Measurements from ENCODE around the gene DPP4. TPM values are rescaled to one million over a fixed set of nuclear protein-coding genes. Genes with fewer than 3 reads are reported as not detected.

The DPP4 gene
- total RNA-seq, 3 donors from 2014 or later: 8.6 to 15.6 (median 15.3) TPM

DNA sequence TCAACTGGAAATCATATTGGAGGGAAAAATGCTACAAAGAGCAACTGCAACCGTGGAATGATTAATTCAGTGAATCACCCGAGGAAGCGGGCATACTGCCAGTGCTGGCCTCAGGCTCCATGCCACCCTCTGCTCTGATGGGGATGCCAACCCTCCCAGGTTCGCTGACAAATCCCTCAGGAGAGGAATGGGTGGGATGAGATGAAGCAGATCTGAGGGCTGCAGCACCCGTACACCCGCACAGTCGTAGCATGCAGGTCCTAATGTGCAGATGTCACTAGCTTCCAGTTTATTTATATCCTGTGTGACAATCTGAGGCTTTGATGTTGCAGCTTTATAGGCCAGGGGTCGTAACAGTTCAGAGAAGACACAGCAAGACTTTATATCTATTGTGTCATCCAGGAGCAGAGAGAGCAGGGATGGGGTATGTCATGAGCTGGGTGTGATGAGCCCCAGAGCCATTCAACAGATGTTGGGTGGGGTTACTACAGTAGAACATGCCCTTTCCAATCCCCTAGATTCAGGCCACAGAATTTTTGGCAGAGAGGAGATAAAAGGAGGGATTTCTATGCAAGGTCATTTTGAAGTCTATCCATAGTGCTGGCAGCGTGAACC, 44.6 kb downstream of the DPP4 start:
- Mint-ChIP-seq H3K36me3 (ENCODE audit: insufficient read depth) (peaks cover 53% of the 10 kb centered on the region), H3K27me3 (ENCODE audit: low read depth) (no peaks in the 10 kb centered on the region), H3K4me3 (no peak overlapping the region), H3K9me3 (no peaks in the 10 kb centered on the region), H3K4me1 (ENCODE audit: low read depth) (peaks cover 20% of the 10 kb centered on the region)
- ATAC-seq: no peak
- no peak for DNase-seq

DNA sequence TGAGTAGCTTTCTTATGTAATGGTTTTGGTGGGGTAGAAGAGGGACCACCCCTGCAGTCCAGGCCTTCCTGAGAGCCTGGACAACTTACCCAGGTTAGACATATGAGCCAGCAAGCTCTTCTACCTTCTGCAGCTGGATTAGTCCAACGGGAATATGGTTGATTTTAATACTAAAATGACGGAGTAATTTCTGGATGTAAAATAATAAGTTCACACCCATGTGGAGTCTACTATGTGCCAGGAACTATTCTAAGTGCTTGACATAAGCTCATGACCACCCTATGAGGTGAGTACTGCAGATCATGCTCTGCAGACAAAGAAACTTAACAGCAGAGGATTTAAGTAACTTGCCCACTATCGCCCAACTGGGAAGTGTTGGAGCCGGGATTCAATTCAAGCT, 45.5 kb downstream of the DPP4 start:
- H3K27me3 Mint-ChIP-seq (ENCODE audit: low read depth): no peaks in the 10 kb centered on the region
- no peak for DNase-seq
- peaks cover 53% of the 10 kb centered on the region for H3K36me3 Mint-ChIP-seq (ENCODE audit: insufficient read depth)
- H3K4me1 Mint-ChIP-seq (ENCODE audit: low read depth): peaks cover 25% of the 10 kb centered on the region
- H3K9me3 Mint-ChIP-seq: no peaks in the 10 kb centered on the region
- ATAC-seq: no peak
- no peak overlapping the region for H3K4me3 Mint-ChIP-seq

- Mint-ChIP-seq H3K4me1 (ENCODE audit: low read depth) (peaks cover 48% of the 10 kb centered on the region), H3K4me3 (no peak overlapping the region), H3K9me3 (no peaks in the 10 kb centered on the region), H3K36me3 (ENCODE audit: insufficient read depth) (peaks cover 37% of the 10 kb centered on the region), H3K27me3 (ENCODE audit: low read depth) (no peaks in the 10 kb centered on the region)
- DNase-seq: no peak
- peak; percentile 55 to 58 for ATAC-seq
Observed at GRCh38 chr2:162025121-162025911, 48.7 kb downstream of the DPP4 start.

DNA sequence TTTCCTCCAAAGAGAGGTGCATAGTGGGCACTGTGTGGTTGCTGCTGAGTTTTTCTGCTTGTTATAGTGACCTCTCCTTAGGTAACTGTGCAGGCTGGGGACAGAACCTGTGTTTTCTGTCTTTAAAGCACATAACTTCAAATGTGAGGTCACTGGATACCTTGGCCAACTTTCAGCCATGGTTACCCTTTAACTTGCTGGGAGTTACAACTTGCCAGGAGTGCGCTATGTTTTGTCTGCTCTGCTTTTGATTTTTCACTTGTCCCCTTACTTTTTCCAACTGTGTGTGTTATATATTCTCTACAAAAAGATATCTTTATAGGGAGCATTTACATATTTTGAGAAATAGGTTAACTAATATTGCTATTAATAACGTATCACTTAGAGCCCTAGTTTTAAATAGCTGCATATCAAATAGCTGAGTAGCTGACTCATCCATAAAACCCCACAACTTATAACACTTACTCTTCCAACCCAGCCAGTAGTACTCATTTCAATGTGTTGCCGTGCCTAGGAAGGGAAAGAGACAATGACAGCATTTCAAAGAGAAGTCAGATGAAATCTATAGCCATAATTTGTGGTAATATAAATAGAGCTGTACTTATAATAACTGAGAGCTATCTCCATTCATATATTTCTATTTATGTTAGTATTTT, 51.6 kb downstream of the DPP4 start:
- H3K4me1 Mint-ChIP-seq (ENCODE audit: low read depth): peaks cover 47% of the 10 kb centered on the region
- no peaks in the 10 kb centered on the region for H3K27me3 Mint-ChIP-seq (ENCODE audit: low read depth)
- no peak overlapping the region for H3K4me3 Mint-ChIP-seq
- ATAC-seq (peak; percentile 45 to 48), DNase-seq (no peak)
- H3K36me3 Mint-ChIP-seq (ENCODE audit: insufficient read depth): peaks cover 36% of the 10 kb centered on the region
- no peaks in the 10 kb centered on the region for H3K9me3 Mint-ChIP-seq

DNA sequence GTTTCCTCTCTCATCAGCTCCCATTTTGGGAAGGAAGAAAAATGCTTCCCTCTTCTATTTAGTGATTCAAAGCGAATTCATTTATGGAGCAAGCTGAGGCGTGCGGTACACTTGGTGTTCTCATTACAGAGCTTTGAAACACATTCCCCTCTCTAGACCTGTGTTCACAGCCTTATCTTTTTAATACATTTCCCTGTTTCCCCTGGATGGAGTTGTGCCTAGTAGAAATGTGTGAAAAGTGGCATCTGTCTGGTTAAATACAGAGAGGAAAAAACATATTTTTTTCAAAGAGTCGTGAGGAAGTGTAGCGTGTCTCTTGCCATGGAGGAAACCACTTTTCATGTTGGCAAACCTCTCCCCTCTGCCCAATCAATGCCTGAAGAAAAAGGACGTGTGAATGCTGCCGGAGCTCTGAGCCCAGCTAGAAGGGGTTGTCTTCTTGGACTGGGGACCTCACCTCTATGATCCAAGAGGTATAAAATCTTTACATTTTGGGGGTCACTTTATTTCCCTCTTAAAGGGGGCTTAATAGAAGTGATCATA, 52.4 kb downstream of the DPP4 start:
- Mint-ChIP-seq H3K27me3 (ENCODE audit: low read depth) (no peaks in the 10 kb centered on the region), H3K36me3 (ENCODE audit: insufficient read depth) (peaks cover 37% of the 10 kb centered on the region), H3K9me3 (no peaks in the 10 kb centered on the region), H3K4me1 (ENCODE audit: low read depth) (peaks cover 50% of the 10 kb centered on the region), H3K4me3 (no peak overlapping the region)
- no peak for DNase-seq
- ATAC-seq: no peak

DNA sequence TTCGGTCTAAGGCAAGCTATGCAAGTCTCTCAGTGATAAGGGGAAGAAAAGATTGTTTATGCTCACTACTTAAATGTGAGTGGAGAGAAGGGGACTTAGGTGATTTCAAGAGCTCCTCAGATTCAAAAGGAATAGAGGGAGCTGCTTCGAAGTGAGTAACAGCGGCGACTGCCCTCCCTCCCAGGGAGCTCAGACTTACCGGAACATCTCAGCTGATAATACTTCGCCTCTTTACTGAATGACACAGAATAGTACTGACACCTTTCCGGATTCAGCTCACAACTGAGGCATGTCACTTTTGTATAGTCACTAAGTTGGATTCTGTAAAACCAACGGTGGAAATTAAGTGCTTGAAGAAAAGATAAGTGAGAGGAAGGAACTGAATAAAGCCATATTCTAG, 55.5 kb downstream of the DPP4 start:
- no peaks in the 10 kb centered on the region for H3K27me3 Mint-ChIP-seq (ENCODE audit: low read depth)
- H3K9me3 Mint-ChIP-seq: no peaks in the 10 kb centered on the region
- H3K4me3 Mint-ChIP-seq: no peak overlapping the region
- peaks cover 52% of the 10 kb centered on the region for H3K4me1 Mint-ChIP-seq (ENCODE audit: low read depth)
- H3K36me3 Mint-ChIP-seq (ENCODE audit: insufficient read depth): peaks cover 39% of the 10 kb centered on the region
- ATAC-seq (no peak), DNase-seq (no peak)

- no peak overlapping the region for H3K4me3 Mint-ChIP-seq
Observed at GRCh38 chr2:162017233-162017632, 56.8 kb downstream of the DPP4 start.

DNA sequence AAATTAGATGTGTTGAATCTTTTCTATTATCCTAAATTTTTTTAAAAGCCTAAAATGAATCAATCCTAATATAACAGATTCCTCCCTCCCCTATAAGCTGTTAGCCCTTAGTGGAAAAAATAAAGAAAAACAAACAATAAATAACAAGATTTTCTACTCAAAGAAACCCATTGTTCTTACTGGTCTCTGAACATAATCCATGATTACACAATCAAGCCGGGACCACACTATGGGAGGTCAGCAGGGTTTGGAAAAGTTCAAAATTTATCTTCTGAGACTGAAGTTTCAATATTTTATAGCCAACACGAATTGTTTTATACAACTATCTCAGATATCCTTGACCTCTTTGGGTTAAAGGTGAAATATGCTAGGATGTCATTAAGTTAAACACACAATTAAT, 57.9 kb downstream of the DPP4 start:
- Mint-ChIP-seq H3K27me3 (ENCODE audit: low read depth) (no peaks in the 10 kb centered on the region), H3K9me3 (no peaks in the 10 kb centered on the region), H3K36me3 (ENCODE audit: insufficient read depth) (peaks cover 38% of the 10 kb centered on the region), H3K4me3 (no peak overlapping the region), H3K4me1 (ENCODE audit: low read depth) (peaks cover 50% of the 10 kb centered on the region)
- ATAC-seq (no peak), DNase-seq (no peak)

More at GRCh38 chr2:162017233-162017632, 56.8 kb downstream of the DPP4 start:
- ATAC-seq: no peak
- no peaks in the 10 kb centered on the region for H3K9me3 Mint-ChIP-seq
- H3K36me3 Mint-ChIP-seq (ENCODE audit: insufficient read depth): peaks cover 41% of the 10 kb centered on the region
- no peaks in the 10 kb centered on the region for H3K27me3 Mint-ChIP-seq (ENCODE audit: low read depth)
- peaks cover 48% of the 10 kb centered on the region for H3K4me1 Mint-ChIP-seq (ENCODE audit: low read depth)
- no peak for DNase-seq

DNA sequence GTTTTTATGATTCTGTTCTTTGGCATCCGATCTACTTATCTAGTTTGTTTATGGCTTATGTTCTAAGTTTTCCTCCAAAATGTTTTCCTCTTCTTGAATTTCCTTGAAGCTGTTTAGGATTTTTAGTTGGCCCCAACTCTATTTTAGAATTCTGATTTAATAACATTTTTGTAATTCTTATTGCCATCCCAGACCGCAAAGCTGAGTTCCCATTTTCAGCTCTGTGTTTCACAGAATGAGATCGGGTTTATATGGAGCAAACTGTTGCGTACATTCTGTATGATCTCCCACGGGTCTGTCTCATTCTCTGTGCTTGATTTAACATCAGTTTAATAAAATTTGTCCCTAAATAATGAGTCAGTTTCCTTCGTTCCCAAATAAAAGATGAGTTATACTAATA, 59.3 kb downstream of the DPP4 start:
- Mint-ChIP-seq H3K27me3 (ENCODE audit: low read depth) (no peaks in the 10 kb centered on the region), H3K9me3 (no peaks in the 10 kb centered on the region), H3K4me3 (no peak overlapping the region), H3K4me1 (ENCODE audit: low read depth) (peaks cover 61% of the 10 kb centered on the region), H3K36me3 (ENCODE audit: insufficient read depth) (peaks cover 36% of the 10 kb centered on the region)
- DNase-seq (no peak), ATAC-seq (no peak)

DNA sequence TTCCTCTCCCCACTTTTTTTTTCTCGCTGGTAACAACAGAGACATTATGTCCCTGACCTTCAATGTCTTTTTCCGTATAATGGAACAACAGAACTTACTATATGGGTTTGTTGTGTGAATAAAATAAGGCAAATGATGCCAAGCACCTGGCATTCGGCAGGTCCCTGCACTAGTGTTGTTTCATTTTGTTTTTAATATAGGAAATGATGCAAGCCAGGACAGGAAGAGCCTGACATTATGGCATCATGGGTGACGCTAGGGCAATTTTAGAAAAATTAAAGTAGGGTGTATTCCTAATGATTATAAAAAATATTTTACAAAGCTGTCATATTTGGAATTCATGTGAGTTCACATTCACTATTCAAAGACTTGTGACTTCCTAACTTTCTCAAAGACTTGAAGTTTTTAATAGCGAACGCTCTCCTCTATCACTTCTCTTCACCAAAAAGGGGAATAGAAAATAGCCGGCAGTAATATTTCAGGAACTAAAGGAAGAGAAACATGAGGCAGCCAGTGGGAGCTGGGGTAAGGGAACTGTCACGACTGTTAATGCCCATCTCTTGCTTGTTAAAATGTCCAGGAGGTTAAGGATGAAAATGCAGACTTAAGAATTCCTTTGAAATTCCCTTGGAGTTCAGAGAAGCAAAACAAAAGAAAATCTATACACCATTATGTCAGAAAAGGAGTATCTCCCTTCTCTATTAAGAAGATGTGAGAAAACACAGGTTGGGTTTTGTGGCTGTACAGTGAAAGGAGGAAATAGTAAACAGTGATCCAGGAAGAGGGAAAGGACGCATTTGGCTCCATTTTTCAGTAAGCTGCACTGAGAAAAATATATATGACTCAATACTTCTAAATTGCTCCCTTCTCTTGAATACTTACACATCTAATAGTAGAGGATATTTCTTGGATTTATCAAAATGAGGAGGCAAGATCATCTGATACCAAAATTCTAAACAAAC, 60.2 kb downstream of the DPP4 start:
- H3K27me3 Mint-ChIP-seq (ENCODE audit: low read depth): no peaks in the 10 kb centered on the region
- H3K4me3 Mint-ChIP-seq: peak overlapping the region; percentile 66
- H3K4me1 Mint-ChIP-seq (ENCODE audit: low read depth): peaks cover 67% of the 10 kb centered on the region
- no peak for DNase-seq
- H3K9me3 Mint-ChIP-seq: no peaks in the 10 kb centered on the region
- peaks cover 34% of the 10 kb centered on the region for H3K36me3 Mint-ChIP-seq (ENCODE audit: insufficient read depth)
- ATAC-seq: no peak

- H3K27me3 Mint-ChIP-seq (ENCODE audit: low read depth): no peaks in the 10 kb centered on the region
- H3K4me1 Mint-ChIP-seq (ENCODE audit: low read depth): peaks cover 70% of the 10 kb centered on the region
- H3K9me3 Mint-ChIP-seq: no peaks in the 10 kb centered on the region
- ATAC-seq (no peak), DNase-seq (no peak)
- peaks cover 26% of the 10 kb centered on the region for H3K36me3 Mint-ChIP-seq (ENCODE audit: insufficient read depth)
- H3K4me3 Mint-ChIP-seq: peak overlapping the region; percentile 6
Observed at GRCh38 chr2:162012565-162013058, 61.4 kb downstream of the DPP4 start.

DNA sequence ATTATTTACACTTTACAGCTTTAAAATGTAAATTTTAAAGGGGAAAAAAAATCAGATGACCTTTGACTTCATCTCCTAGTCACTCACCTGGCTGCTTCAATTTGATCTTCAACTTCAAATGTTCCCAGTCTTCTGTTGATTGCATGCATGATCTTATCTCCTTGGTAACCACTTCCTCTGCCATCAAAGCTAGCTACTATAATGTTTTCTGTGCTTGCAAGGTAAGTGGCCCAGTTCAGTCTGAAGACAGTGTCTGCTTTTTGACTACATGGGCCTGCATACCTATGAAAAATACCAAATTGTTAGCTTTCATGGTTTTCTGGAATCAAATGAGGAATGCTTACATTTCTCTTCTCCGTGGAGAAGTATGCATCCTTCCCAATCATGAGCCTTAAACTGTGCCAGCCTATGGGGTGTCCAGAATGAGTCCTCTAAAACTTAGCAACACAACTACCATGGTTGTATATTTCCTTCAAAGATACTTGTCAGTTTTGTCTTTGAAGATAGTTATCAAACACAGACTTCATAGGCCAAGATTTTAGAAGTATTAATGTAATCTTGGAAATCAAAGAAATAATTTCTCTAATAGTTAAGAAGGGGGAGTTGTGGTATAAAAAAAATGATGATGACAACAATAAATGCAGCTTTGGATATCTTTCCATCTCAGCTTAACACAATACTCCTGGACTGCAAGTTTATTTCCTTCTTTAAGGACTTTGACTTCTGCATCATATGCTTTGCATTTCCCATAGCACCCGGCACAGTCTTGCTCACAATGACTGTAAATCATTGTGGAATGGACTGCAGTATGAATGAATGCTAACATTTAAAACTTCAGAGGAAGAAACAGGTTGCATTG, 62.1 kb downstream of the DPP4 start:
- no peaks in the 10 kb centered on the region for H3K27me3 Mint-ChIP-seq (ENCODE audit: low read depth)
- H3K4me1 Mint-ChIP-seq (ENCODE audit: low read depth): peaks cover 71% of the 10 kb centered on the region
- no peak overlapping the region for H3K4me3 Mint-ChIP-seq
- DNase-seq: no peak
- peaks cover 23% of the 10 kb centered on the region for H3K36me3 Mint-ChIP-seq (ENCODE audit: insufficient read depth)
- H3K9me3 Mint-ChIP-seq: no peaks in the 10 kb centered on the region
- ATAC-seq: peak; percentile 65 to 70

- H3K4me1 Mint-ChIP-seq (ENCODE audit: low read depth): peaks cover 54% of the 10 kb centered on the region
- H3K27me3 Mint-ChIP-seq (ENCODE audit: low read depth): no peaks in the 10 kb centered on the region
- DNase-seq: no peak
Observed at GRCh38 chr2:162009543-162009942, 64.5 kb downstream of the DPP4 start.

More at GRCh38 chr2:162009543-162009942, 64.5 kb downstream of the DPP4 start:
- no peaks in the 10 kb centered on the region for H3K9me3 Mint-ChIP-seq
- H3K36me3 Mint-ChIP-seq (ENCODE audit: insufficient read depth): peaks cover 10% of the 10 kb centered on the region
- ATAC-seq: no peak
- H3K4me3 Mint-ChIP-seq: no peak overlapping the region
